Esophagus muscularis mucosa (tissue), 3 donors: ENCODE results near the gene NOD1.

Experiments
- POLR2A ChIP-seq: fragments of 450-650 bp; IDR thresholded peaks from one replicate; pipeline ENCODE4 v1.6.1; 2017; ENCODE audit warnings: antibody characterized with exemption, moderate library complexity, mild to moderate bottlenecking, low read depth
- POLR2AphosphoS5 ChIP-seq, 2 donors: sonication (generic); formaldehyde crosslinking; IDR thresholded peaks; one replicate each; pipeline ENCODE4 v1.6.1; 2017; ENCODE audit warnings: antibody characterized with exemption in 2 of 2
- TF ChIP-seq, protein P1 (sequence below), 3 experiments: fragments of 200-600 bp in 2 of 3; fragments of 450-650 bp in 1 of 3; sonication (generic) in 2 of 3; IDR thresholded peaks; one replicate each; pipeline ENCODE4 v1.5.1; 2017 to 2019; ENCODE audit warnings: antibody characterized with exemption in 3 of 3, mild to moderate bottlenecking in 2 of 3, moderate library complexity in 1 of 3

DNA sequence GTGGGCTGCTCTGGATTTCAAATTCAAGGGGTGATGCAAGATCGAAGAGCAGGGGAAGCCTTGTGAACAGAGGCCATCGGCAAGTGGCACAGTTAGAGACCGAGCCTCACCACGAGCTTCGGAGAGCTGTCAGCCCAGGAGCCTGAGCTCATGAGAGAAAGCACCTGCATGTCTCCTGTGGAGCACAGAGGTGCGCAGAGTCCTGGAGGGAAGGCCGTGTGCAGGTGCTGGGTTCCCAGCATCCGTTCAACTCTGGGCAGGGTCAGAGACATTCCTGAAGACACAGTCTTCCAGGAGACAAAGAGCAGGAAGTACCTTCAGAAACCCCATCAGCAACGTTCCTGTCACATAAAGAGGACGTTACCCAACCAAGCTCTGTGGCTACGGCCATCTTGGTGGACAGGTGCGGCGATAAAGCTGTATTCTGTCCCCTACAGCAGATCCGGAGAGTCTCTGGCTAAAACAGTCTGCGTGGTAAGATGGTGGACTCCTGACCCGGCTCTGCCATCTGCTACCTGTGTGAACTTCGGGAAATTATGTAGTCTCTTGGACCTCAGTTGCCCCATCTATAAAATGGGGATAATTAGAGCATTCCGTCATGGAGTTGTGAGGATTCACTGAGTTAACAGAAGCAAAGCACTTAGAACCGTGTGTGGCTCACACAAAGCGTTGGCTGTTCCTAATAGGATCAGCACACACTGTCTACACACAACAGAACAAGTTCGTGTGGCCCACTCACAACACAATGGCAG lies 40.6 kb downstream of the NOD1 start:
- TF ChIP-seq, protein P1, sequence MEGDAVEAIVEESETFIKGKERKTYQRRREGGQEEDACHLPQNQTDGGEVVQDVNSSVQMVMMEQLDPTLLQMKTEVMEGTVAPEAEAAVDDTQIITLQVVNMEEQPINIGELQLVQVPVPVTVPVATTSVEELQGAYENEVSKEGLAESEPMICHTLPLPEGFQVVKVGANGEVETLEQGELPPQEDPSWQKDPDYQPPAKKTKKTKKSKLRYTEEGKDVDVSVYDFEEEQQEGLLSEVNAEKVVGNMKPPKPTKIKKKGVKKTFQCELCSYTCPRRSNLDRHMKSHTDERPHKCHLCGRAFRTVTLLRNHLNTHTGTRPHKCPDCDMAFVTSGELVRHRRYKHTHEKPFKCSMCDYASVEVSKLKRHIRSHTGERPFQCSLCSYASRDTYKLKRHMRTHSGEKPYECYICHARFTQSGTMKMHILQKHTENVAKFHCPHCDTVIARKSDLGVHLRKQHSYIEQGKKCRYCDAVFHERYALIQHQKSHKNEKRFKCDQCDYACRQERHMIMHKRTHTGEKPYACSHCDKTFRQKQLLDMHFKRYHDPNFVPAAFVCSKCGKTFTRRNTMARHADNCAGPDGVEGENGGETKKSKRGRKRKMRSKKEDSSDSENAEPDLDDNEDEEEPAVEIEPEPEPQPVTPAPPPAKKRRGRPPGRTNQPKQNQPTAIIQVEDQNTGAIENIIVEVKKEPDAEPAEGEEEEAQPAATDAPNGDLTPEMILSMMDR (IDR thresholded peaks at IDR 0.05) = no peak
- TF ChIP-seq POLR2A (no peak), POLR2AphosphoS5 (IDR thresholded peaks at IDR 0.05) (no peak)
